Measurements from ENCODE around the gene SLC47A2. TPM values are rescaled to one million over a fixed set of nuclear protein-coding genes. Genes with fewer than 3 reads are reported as not detected.

SLC47A2 gene
- total RNA-seq, 1 experiment from 2014 or later, result 38.9 TPM

DNA sequence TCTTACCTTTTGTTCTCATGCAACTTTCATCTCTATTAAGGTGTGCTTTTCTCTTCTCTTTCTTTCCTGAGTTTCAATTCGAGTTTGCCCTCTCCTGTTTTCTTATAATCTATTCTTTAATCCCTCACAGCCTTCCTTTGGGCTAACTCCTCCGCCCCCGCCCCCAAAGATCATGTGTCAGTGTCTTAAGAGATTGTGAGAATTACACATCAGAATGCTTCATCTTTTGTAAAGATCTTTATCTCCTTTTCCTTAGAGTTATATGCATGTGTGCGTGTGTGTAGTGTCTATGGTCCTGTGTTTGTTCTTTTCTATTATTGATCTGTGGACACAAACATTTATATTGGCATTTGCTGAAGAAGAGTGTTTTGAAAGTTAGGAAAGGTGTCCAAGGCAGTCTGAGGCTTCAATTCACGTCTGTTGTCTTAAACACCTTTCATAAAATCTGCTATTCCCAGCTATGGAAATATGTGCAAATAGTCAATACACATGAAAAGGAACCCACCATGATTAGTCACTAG, 74.0 kb downstream of the SLC47A2 start:
- Histone ChIP-seq H3K4me3 (no peak overlapping the region), H4K20me1 (ENCODE audit: insufficient read depth) (0 out of 2 replicates have a peak, but pooled peaks cover 3% of the 10 kb centered on the region), H3K79me2 (ENCODE audit: low read depth) (peaks cover 81% of the 10 kb centered on the region), H3K36me3 (ENCODE audit: low read depth) (peaks cover 12% of the 10 kb centered on the region; the same call in 1 of the 2 replicates), H3K4me2 (peak overlapping the region; percentile 90), H3K9me3 (ENCODE audit: insufficient read depth, low read depth) (peaks cover 4% of the 10 kb centered on the region), H2AFZ (no peak overlapping the region), H3F3A (ENCODE audit: insufficient read depth, low read depth) (peaks cover 41% of the 10 kb centered on the region), H3K27ac (no peak overlapping the region), H3K4me1 (replicated peaks; ENCODE audit: insufficient read depth) (peaks cover 72% of the 10 kb centered on the region), H3K9me2 (ENCODE audit: insufficient read depth) (no peaks in the 10 kb centered on the region), H3K27me3 (ENCODE audit: insufficient read depth, low read depth) (no peaks in the 10 kb centered on the region)
- no peak for DNase-seq
- TF ChIP-seq, protein P1, sequence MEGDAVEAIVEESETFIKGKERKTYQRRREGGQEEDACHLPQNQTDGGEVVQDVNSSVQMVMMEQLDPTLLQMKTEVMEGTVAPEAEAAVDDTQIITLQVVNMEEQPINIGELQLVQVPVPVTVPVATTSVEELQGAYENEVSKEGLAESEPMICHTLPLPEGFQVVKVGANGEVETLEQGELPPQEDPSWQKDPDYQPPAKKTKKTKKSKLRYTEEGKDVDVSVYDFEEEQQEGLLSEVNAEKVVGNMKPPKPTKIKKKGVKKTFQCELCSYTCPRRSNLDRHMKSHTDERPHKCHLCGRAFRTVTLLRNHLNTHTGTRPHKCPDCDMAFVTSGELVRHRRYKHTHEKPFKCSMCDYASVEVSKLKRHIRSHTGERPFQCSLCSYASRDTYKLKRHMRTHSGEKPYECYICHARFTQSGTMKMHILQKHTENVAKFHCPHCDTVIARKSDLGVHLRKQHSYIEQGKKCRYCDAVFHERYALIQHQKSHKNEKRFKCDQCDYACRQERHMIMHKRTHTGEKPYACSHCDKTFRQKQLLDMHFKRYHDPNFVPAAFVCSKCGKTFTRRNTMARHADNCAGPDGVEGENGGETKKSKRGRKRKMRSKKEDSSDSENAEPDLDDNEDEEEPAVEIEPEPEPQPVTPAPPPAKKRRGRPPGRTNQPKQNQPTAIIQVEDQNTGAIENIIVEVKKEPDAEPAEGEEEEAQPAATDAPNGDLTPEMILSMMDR (conservative IDR thresholded peaks at IDR 0.05), result no peak
- TF ChIP-seq EZH2 (IDR thresholded peaks at IDR 0.05; ENCODE audit: low read depth), result no peak
- BruUV-seq (replicated peaks), result no TSS peak
- intact Hi-C loops (cut with micrococcal nuclease; ENCODE audit: unreplicated experiment), result no loop called here
- ChIA-PET CTCF (no interaction called here), POLR2A (ENCODE audit: unreplicated experiment) (no interaction called here)

- TF ChIP-seq, protein P1 (conservative IDR thresholded peaks at IDR 0.05), result no peak
- TF ChIP-seq EZH2 (IDR thresholded peaks at IDR 0.05; ENCODE audit: low read depth), result no peak
- DNase-seq, result no peak
- peaks cover 85% of the 10 kb centered on the region for H3K79me2 ChIP-seq (ENCODE audit: low read depth)
- POLR2A ChIA-PET (ENCODE audit: unreplicated experiment), result interaction anchor here (0.6 kb wide), 2 partner anchors 11 to 39 kb away, joined by 6 to 8 read pairs; no protein-coding TSS in a partner anchor
- H4K20me1 ChIP-seq (ENCODE audit: insufficient read depth), result 0 out of 2 replicates have a peak, but pooled peaks cover 3% of the 10 kb centered on the region
- no TSS peak for BruUV-seq (replicated peaks)
- H3K9me2 ChIP-seq (ENCODE audit: insufficient read depth), result no peaks in the 10 kb centered on the region
- CTCF ChIA-PET, result no interaction called here
- peaks cover 12% of the 10 kb centered on the region; the same call in 1 of the 2 replicates for H3K36me3 ChIP-seq (ENCODE audit: low read depth)
- no peak overlapping the region for H2AFZ ChIP-seq
- H3K4me1 ChIP-seq (replicated peaks; ENCODE audit: insufficient read depth), result peaks cover 66% of the 10 kb centered on the region
- peak overlapping the region; percentile 90 for H3K4me2 ChIP-seq
- intact Hi-C loops (cut with micrococcal nuclease; ENCODE audit: unreplicated experiment), result no loop called here
- H3K9me3 ChIP-seq (ENCODE audit: insufficient read depth, low read depth), result peaks cover 4% of the 10 kb centered on the region
- H3F3A ChIP-seq (ENCODE audit: insufficient read depth, low read depth), result peaks cover 37% of the 10 kb centered on the region
- H3K4me3 ChIP-seq, result no peak overlapping the region
- H3K27me3 ChIP-seq (ENCODE audit: insufficient read depth, low read depth), result no peaks in the 10 kb centered on the region
- no peak overlapping the region for H3K27ac ChIP-seq
Measured at GRCh38 chr17:19641687-19642372, 74.6 kb downstream of the SLC47A2 start.

DNA sequence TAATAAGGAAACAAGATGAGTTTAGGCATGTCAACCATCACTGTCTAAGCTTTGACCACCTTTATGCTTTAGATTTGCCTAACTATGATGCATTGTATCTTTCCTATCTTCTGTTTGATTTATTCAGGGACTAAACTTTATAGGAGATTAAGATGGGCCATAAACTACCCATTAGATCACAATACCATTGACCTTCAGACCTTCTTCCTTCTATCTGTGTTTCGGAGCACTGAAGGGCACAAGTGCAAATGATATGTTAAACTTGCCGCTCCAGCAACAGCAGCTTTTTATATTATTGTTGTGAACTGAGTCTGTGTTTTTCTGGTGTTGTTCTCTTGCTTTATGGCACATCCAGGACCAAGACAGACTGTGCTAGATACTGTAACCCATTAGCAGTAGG, 84.5 kb downstream of the SLC47A2 start:
- ChIA-PET CTCF (no interaction called here), POLR2A (ENCODE audit: unreplicated experiment) (no interaction called here)
- DNase-seq, result no peak
- no peaks in the 10 kb centered on the region; the same call in 1 of the 2 replicates for H3K36me3 ChIP-seq (ENCODE audit: low read depth)
- TF ChIP-seq, protein P1 (conservative IDR thresholded peaks at IDR 0.05), result no peak
- TF ChIP-seq EZH2 (IDR thresholded peaks at IDR 0.05; ENCODE audit: low read depth), result no peak
- no TSS peak for BruUV-seq (replicated peaks)
- H3F3A ChIP-seq (ENCODE audit: insufficient read depth, low read depth), result no peaks in the 10 kb centered on the region; the same call in 1 of the 2 replicates
- H3K4me2 ChIP-seq, result no peak overlapping the region
- no peaks in the 10 kb centered on the region for H3K27me3 ChIP-seq (ENCODE audit: insufficient read depth, low read depth)
- no peaks in the 10 kb centered on the region for H3K9me2 ChIP-seq (ENCODE audit: insufficient read depth)
- no peaks in the 10 kb centered on the region; the same call in 1 of the 2 replicates for H3K9me3 ChIP-seq (ENCODE audit: insufficient read depth, low read depth)
- H3K4me1 ChIP-seq (replicated peaks; ENCODE audit: insufficient read depth), result peaks cover 8% of the 10 kb centered on the region
- no peak overlapping the region for H3K27ac ChIP-seq
- no peak overlapping the region for H3K4me3 ChIP-seq
- no peak overlapping the region for H2AFZ ChIP-seq
- H4K20me1 ChIP-seq (ENCODE audit: insufficient read depth), result no peaks in the 10 kb centered on the region
- intact Hi-C loops (cut with micrococcal nuclease; ENCODE audit: unreplicated experiment), result no loop called here
- H3K79me2 ChIP-seq (ENCODE audit: low read depth), result peaks cover 10% of the 10 kb centered on the region; the same call in 1 of the 2 replicates
